Measurements from ENCODE around the gene ZFP64.

ZFP64 gene

DNA sequence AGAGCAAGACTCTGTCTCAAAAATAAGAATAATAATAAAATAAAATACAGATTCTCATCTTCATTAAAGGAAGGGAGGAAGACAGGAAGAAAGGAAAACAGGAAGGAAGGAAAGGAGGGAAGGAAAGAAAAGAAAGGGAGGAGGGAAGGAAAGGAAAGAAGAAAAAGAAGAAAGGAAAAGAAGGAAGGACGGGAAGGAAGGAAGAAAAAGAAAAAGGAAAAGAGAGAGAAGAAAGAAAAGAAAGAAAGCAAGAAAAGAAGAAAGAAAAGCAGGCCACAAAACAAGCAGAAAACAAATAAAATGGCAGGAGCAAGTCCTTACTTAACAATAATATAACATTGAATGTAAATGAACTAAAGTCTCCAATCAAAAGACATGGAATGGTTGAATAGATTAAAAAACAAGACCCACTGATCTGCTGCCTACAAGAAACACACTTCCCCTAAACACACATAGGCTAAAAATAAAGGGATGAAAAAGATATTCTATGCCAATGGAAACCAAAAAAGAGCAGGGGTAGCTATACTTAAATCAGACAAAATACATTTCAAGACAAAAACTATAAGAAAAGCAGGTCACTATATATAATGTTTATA lies 60.4 kb downstream of the ZFP64 start:
- H3K4me1 Mint-ChIP-seq: peaks cover 2 to 20% of the 10 kb centered on the region in 2 donors
- no peak overlapping the region for H3K4me3 Mint-ChIP-seq
- H3K27me3 Mint-ChIP-seq: no peaks in the 10 kb centered on the region
- no peak overlapping the region for H3K27ac Mint-ChIP-seq
- H3K36me3 Mint-ChIP-seq: peaks cover 8 to 19% of the 10 kb centered on the region in 2 donors
- ATAC-seq (replicated peaks) (no peak), DNase-seq (no peak)
- H3K9me3 Mint-ChIP-seq: peaks cover 4 to 7% of the 10 kb centered on the region in 2 donors

DNA sequence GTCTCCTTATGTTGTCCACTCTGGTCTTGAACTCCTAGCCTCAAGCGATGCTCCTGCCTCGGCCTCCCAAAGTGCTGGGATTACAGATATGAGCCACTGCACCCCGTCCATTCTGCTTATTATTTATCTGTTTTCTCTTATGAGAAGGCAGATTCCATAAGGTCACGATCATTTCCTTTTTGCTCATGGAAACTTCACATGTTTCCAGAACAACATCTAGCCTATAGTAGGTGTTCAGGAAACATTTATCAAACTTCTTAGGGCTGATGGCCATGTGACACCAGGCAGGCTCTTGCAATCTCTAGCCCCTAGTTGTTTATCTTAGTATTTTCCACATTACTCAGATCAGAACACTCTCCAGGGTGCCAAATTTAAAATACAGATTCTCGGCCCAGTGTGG lies 61.2 kb downstream of the ZFP64 start:
- no peaks in the 10 kb centered on the region for H3K27me3 Mint-ChIP-seq
- H3K27ac Mint-ChIP-seq: no peak overlapping the region
- ATAC-seq (replicated peaks) (no peak), DNase-seq (no peak)
- peaks cover 2 to 20% of the 10 kb centered on the region in 2 donors for H3K4me1 Mint-ChIP-seq
- H3K4me3 Mint-ChIP-seq: no peak overlapping the region
- peaks cover 4 to 7% of the 10 kb centered on the region in 2 donors for H3K9me3 Mint-ChIP-seq
- H3K36me3 Mint-ChIP-seq: peaks cover 8 to 19% of the 10 kb centered on the region in 2 donors

DNA sequence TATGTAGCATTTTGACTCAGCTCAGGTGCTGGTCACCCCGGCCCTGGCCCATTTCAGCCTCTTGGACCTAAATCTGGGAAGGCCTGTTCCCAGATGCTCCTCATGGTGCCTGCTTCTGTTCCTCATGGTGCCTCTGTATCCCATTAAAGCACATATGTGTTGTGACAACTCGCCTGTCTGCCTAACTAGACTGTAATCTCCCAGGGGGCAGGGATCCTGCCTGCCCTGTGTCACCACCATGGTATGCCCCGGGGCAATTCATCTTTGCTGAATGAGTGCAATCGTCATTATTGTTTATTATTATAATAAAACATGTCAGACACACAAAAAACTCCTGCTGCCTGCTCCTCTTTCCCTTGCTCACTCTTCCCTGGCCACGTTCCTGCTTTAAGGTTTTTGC lies 62.0 kb downstream of the ZFP64 start:
- Mint-ChIP-seq H3K27me3 (no peaks in the 10 kb centered on the region), H3K4me3 (no peak overlapping the region), H3K27ac (no peak overlapping the region), H3K4me1 (peaks cover 2 to 20% of the 10 kb centered on the region in 2 donors), H3K9me3 (peaks cover 4 to 7% of the 10 kb centered on the region in 2 donors), H3K36me3 (peaks cover 8 to 15% of the 10 kb centered on the region in 2 donors)
- DNase-seq (no peak), ATAC-seq (replicated peaks) (no peak)

DNA sequence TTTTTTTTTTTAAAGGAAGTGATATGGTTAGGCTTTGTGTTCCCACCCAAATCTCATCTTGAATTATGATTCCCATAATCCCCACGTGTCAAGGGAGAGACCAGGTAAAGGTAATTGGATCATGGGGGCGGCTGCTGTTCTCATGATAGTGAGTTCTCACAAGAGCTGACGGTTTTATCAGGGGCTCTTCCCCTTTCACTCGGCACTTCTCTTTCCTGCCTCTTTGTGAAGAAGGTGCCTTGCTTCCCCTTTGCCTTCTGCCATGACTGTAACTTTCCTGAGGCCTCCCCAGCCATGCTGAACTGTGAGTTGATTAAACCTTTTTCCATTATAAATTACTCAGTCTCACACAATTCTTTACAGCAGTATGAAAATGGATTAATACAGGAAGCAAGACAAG lies 64.3 kb downstream of the ZFP64 start:
- Mint-ChIP-seq H3K4me1 (peaks cover 2 to 20% of the 10 kb centered on the region in 2 donors), H3K36me3 (peaks cover 5 to 21% of the 10 kb centered on the region in 2 donors), H3K9me3 (peaks cover 4 to 7% of the 10 kb centered on the region in 2 donors), H3K4me3 (no peak overlapping the region), H3K27ac (peak overlapping the region; percentile 31), H3K27me3 (no peaks in the 10 kb centered on the region)
- DNase-seq (no peak), ATAC-seq (replicated peaks) (no peak)

DNA sequence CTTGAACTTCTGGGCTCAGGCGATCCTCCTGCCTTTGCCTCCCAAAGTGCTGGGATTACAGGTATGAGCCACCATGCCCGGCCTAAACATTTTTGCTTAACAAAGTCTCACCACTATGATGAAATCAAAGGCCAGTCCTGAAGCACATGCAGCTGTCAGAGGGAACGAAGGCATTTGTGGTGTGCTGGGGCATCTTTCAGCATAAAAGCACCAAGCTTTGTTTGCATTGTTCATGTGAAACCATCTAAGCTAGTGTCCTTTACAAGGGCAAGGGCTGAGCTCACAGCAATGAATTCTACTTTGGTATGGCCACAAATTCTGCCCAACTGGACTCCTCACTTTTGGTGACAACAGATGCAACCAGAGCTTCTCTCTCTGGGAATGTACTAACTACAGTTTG lies 66.8 kb downstream of the ZFP64 start:
- Mint-ChIP-seq H3K27me3 (no peaks in the 10 kb centered on the region), H3K36me3 (peaks cover 3 to 20% of the 10 kb centered on the region in 2 donors), H3K27ac (no peak overlapping the region), H3K9me3 (no peaks in the 10 kb centered on the region), H3K4me3 (no peak overlapping the region), H3K4me1 (peaks cover 2 to 20% of the 10 kb centered on the region in 2 donors)
- DNase-seq: no peak
- ATAC-seq (replicated peaks): no peak

DNA sequence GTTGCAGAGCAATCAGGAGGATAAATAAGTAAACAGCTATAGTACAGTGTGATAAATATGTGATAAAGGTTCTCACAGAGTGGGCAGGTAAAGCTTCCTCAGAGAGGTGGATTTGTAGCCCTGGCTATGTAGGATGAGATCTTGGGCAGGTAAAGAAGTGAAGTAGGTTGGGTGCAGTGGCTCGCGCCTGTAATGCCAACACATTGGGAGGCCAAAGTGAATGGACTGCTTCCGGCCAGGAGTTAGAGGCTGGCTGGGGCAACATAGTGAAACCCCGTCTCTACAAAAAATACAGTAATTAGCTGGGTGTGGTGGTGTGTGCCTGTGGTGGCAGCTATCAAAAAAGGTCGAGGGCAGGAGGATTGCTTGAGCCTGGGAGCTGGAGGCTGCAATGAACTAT lies 72.9 kb downstream of the ZFP64 start:
- no peaks in the 10 kb centered on the region for H3K4me1 Mint-ChIP-seq
- H3K36me3 Mint-ChIP-seq: peaks cover 14 to 31% of the 10 kb centered on the region in 2 donors

DNA sequence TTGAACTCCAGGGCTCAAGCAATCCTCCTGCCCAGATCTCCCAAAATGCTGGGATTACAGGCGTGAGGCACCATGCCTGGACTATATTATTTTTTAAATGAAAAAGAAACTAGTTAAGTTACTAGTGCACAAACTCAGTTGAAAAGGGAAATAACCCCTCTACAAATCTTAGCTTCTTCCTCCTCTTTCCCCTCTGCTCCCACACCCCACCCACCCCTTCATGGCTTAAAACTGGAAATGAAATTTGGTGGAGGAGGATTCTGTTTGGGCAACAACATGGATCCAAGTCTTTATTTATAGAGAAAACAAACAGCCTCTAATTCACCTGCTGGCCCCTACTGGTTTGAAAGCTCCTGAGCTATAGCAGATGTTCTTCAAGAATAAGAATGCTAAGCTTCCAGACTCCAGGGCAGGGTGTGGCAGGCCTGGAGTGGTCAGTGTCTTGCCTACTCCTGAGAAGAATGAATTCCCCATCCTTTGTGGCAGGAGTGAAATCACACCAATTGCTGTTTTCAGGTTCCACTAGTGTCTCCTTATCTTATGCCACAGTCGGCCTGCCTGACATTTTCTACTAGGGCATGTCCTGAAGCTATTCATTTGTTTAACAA lies 73.5 kb downstream of the ZFP64 start:
- Mint-ChIP-seq H3K36me3 (peaks cover 14 to 33% of the 10 kb centered on the region in 2 donors), H3K27me3 (no peaks in the 10 kb centered on the region), H3K27ac (no peak overlapping the region), H3K9me3 (peaks cover 0 to 4% of the 10 kb centered on the region in 2 donors), H3K4me3 (no peak overlapping the region), H3K4me1 (no peaks in the 10 kb centered on the region)
- no peak for DNase-seq
- no peak for ATAC-seq (replicated peaks)

More for the DNA sequence above, 72.9 kb downstream of the ZFP64 start:
- DNase-seq (no peak), ATAC-seq (replicated peaks) (no peak)
- no peak overlapping the region for H3K4me3 Mint-ChIP-seq
- no peak overlapping the region for H3K27ac Mint-ChIP-seq
- no peaks in the 10 kb centered on the region for H3K27me3 Mint-ChIP-seq
- peaks cover 0 to 4% of the 10 kb centered on the region in 2 donors for H3K9me3 Mint-ChIP-seq

DNA sequence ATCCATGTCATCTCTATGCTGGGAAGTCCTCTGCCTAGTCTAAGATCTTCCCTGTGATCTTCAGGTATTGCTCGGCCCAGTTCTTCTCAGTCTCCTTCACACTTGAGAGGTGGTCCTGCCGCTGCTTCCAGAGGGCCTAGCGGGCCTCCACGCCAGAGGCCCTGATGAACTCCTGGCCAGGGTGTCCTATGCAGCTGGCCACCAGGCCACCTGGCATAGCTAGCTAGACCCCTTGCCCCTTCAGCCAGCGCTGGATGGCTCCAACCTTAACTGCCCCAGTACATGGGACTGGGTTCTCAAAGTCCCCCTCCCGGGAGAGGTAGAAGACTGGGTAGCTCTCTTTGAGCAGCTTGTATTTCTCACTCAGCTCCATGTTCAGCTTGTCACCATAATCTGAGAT lies 81.1 kb downstream of the ZFP64 start:
- peak overlapping the region; percentile 16 for H3K27ac Mint-ChIP-seq
- H3K4me3 Mint-ChIP-seq: no peak overlapping the region
- H3K4me1 Mint-ChIP-seq: peaks cover 0 to 7% of the 10 kb centered on the region in 2 donors
- no peaks in the 10 kb centered on the region for H3K9me3 Mint-ChIP-seq
- DNase-seq (no peak), ATAC-seq (replicated peaks) (no peak)
- H3K36me3 Mint-ChIP-seq: peaks cover 12 to 24% of the 10 kb centered on the region in 2 donors
- peaks cover 14 to 18% of the 10 kb centered on the region in 2 donors for H3K27me3 Mint-ChIP-seq

DNA sequence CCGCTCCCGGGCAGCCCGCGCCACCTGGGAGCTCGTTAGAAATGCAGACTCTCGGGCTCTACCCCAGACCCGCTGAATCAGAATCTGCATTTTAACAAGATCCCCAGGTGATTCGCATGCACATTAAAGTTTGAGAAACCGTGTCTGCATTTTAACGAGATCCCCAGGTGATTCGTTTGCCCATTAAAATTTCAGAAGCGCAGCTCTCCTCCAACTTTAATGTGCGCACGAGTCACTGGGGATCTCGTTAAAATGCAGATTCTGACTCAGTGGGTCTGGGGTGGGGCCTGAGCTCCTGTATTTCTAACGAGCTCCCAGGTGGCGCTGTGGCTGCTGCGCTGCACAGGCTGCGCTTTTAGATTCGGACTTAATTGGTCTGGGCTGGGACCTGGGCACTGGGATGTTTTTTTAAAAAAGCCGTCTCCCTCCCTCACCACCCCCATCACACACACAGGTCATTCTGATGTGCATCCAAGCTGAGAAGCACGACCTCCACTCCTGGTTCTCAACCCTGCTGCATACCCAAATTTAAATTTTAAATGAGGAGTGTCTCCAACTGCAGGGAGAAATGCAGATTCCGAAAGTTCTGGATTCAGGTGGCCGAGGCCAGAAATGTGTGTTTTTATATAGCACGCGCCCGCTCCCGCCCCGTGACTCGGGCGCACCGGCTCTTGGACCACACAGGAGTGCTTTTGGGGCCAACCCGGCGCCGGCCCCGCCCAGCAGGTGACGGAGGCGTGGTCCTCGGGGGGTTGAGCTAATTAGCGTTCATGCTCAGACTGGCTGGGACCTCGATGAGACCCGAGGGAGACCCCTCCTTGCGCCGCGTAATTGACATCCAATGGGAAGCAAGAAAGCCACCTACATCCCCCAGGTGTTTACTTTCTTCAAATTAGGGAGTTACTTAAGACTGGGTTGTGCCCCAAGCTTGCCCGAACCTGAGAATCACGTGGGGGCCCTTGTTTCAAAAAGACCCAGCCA lies 85.8 kb downstream of the ZFP64 start:
- H3K27me3 Mint-ChIP-seq: peaks cover 35 to 46% of the 10 kb centered on the region in 2 donors
- DNase-seq: no peak

DNA sequence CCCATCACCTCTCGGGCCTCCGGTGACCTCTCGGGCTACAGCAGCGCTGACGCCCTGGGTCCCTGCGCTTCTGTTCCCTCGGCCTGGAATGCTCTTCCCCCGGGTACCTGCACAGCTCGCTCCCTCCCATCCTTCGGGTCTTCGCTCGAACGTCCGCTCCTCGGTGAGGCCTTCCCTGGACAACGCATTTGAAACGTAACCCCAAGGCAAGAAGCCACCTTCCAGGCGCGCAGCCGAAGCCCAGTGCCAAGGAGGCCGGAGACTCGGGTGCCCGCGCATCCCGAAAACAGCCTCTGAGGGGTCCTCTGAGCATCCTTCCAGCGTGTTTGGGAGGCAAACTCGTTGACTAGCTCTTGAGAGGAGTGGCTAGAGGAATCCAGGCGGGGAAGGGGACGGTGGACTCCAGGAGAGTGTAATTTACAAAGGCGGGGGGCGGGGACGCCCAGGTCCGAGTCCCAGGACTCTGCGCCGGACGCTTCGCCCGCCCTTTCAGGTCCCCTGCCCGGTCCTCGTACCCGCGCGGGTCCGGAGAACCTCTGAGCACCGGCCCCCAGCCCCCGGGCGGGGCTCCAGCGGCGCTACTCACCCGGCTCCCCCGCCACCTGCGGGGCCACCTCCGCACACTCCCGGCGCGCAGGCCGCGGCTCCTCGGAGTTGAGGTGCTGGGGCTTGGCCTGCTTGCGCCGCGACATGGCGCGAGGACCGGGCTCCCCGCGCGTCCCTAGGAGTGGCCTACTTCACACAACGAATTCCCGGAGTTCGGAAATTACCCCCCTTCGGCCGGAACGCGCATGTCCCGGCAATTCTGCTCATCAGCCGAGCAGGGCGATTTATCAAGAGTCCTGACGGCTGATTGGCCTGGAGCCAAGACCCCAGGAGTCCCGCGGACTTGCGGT lies 86.8 kb downstream of the ZFP64 start:
- Mint-ChIP-seq H3K27ac (no peak overlapping the region), H3K36me3 (peaks cover 5 to 7% of the 10 kb centered on the region in 2 donors), H3K4me3 (peak overlapping the region; percentile 77 to 81), H3K27me3 (peaks cover 35 to 46% of the 10 kb centered on the region in 2 donors), H3K4me1 (peaks cover 15 to 27% of the 10 kb centered on the region in 2 donors), H3K9me3 (no peaks in the 10 kb centered on the region)
- ATAC-seq (replicated peaks) (no peak), DNase-seq (no peak)

More for the DNA sequence above, 85.8 kb downstream of the ZFP64 start:
- no peaks in the 10 kb centered on the region for H3K9me3 Mint-ChIP-seq
- H3K4me3 Mint-ChIP-seq: peak overlapping the region; percentile 66 to 73
- peaks cover 15 to 27% of the 10 kb centered on the region in 2 donors for H3K4me1 Mint-ChIP-seq
- peaks cover 10 to 16% of the 10 kb centered on the region in 2 donors for H3K36me3 Mint-ChIP-seq
- H3K27ac Mint-ChIP-seq: no peak overlapping the region
- peak; percentile 34 to 48 for ATAC-seq (replicated peaks)

DNA sequence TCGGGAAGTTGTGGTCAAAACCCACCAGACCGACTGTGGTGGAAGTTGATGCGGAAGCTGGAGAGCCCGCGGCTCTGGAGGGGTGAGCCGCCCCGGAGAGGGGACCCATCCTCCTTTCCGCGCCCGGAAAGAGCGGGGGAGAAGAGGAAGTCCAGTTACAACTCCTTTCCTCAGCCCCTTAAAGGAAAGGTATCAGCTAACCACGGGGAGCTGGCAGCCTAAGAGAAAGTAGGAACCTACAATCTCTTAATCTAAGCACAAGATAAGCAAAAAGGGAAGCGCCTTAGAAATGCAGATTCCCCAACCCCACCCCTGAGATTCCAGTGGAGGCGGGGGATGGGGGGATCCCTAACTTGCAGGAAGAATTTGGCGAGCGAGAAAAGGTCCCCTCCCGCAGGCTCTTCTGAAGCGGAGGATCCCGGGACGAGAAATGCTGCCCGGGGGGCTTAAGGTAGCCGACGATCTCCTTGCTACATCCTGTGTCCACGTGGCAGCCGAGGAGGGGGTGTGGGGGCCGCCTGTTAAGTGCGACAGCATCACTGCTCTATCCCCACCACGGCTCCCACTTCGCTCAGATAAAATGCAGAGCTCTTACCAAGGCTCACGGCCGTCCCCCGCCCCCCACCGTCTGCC lies 87.5 kb downstream of the ZFP64 start:
- ATAC-seq (replicated peaks) (peak; percentile 45 to 46), DNase-seq (no peak)
- peaks cover 35 to 46% of the 10 kb centered on the region in 2 donors for H3K27me3 Mint-ChIP-seq
- peaks cover 5 to 7% of the 10 kb centered on the region in 2 donors for H3K36me3 Mint-ChIP-seq
- peaks cover 15 to 27% of the 10 kb centered on the region in 2 donors for H3K4me1 Mint-ChIP-seq
- no peaks in the 10 kb centered on the region for H3K9me3 Mint-ChIP-seq
- H3K4me3 Mint-ChIP-seq: peak overlapping the region; percentile 77 to 81
- H3K27ac Mint-ChIP-seq: no peak overlapping the region

DNA sequence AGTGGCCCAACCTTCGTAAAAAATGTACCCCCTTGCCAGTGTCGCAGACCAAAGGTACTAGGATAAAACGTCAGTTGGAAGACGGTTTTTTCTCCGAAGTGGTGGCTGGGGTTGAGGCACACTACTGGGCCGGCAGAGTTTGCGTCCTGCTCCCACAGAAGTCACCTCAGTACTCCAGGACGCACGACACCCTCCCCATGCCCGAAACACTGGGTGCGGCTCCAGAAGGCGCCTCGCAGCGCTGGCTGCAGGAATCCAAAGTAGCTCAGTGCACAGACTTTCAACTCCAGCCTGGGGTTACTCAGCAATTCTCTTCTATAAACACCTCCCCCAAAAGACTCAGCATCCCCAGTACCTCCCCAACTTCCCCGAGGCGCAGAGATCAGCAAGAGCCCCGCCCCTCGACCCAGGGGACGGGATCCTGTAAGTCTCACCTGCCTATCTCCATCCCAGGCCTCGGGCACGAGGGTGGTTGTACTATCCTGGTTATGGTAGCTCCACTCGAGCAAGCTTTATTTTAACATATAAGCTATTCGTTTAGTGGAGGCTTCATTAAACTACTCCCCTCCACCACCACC lies 88.2 kb downstream of the ZFP64 start:
- Mint-ChIP-seq H3K27me3 (peaks cover 35 to 46% of the 10 kb centered on the region in 2 donors), H3K4me1 (peaks cover 15 to 27% of the 10 kb centered on the region in 2 donors), H3K27ac (peak overlapping the region; percentile 25), H3K36me3 (peaks cover 3 to 4% of the 10 kb centered on the region in 2 donors), H3K4me3 (peak overlapping the region; percentile 64 to 81), H3K9me3 (no peaks in the 10 kb centered on the region)
- no peak for DNase-seq
- ATAC-seq (replicated peaks): peak; percentile 46 to 48

DNA sequence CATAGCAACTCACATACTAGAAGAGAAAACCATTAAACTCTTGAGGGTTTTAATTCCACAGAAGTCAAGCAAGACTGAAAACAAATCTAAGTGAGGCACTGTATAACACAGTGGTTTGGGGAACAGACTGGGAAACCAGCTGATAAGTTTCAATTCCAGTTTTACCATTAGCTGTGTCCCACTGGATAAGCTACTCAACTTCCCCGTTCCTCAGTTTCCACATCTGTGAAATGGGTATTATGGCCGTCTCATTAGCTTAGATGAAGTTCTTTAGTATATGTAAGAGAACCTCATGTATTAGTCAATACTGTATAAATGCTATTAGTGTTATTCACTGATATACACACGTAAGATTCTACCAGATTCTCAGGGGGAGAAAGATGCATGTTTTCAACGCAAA lies 89.0 kb downstream of the ZFP64 start:
- Mint-ChIP-seq H3K27me3 (peaks cover 33 to 46% of the 10 kb centered on the region in 2 donors), H3K27ac (no peak overlapping the region), H3K36me3 (peaks cover under 1 to 5% of the 10 kb centered on the region in 2 donors), H3K9me3 (no peaks in the 10 kb centered on the region), H3K4me1 (peaks cover 15 to 27% of the 10 kb centered on the region in 2 donors), H3K4me3 (no peak overlapping the region)
- ATAC-seq (replicated peaks): no peak
- no peak for DNase-seq

Measured in stimulated activated naive B cell treated with anti-CD40 and anti-IgM and Interleukin-4, amounts not matched to agents 10 μg/mL and 1 μg/mL and 100 μg/mL, for 72 hours (primary cell).